Liver (tissue), 9 donors: ENCODE results near the gene KRTAP10-5. TPM values are rescaled to one million over a fixed set of nuclear protein-coding genes. Genes with fewer than 3 reads are reported as not detected.

Experiments
- DNase-seq: peaks from one replicate; pipeline ENCODE4 v3.0.0-alpha.2; 2017; ENCODE audit warnings: low spot score
- H3K27ac ChIP-seq, 2 donors: one replicate each; pipeline ENCODE4 v1.7.0; 2013; ENCODE audit warnings: inconsistent platforms in 2 of 2, low read length in 2 of 2, control low read depth in 1 of 2, low read depth in 1 of 2, mild to moderate bottlenecking in 1 of 2
- H3K27me3 ChIP-seq, 4 donors: one replicate each; pipeline versions ENCODE4 v1.6.1 to v1.7.0; 2013; ENCODE audit warnings: low read length in 3 of 4, inconsistent platforms in 1 of 4, mild to moderate bottlenecking in 1 of 4, moderate library complexity in 1 of 4; ENCODE audit not compliant: control insufficient read depth in 4 of 4, insufficient read depth in 4 of 4
- H3K36me3 ChIP-seq, 4 donors: one replicate each; pipeline versions ENCODE4 v1.6.1 to v1.7.0; 2013; ENCODE audit warnings: low read length in 3 of 4, mild to moderate bottlenecking in 3 of 4, low read depth in 1 of 4, moderate library complexity in 1 of 4; ENCODE audit not compliant: control insufficient read depth in 4 of 4, insufficient read depth in 3 of 4
- H3K4me1 ChIP-seq, 4 donors: one replicate each; pipeline versions ENCODE4 v1.6.1 to v1.7.0; 2013; ENCODE audit warnings: low read length in 3 of 4, mild to moderate bottlenecking in 3 of 4, moderate library complexity in 1 of 4; ENCODE audit not compliant: control insufficient read depth in 4 of 4, insufficient read depth in 4 of 4
- H3K4me3 ChIP-seq, 3 donors: one replicate each; pipeline versions ENCODE4 v1.6.1 to v1.7.0; 2013; ENCODE audit warnings: low read length in 3 of 3, control low read depth in 1 of 3, low read depth in 1 of 3, mild to moderate bottlenecking in 1 of 3
- H3K9ac ChIP-seq, 2 donors: one replicate each; pipeline ENCODE4 v1.7.0; 2013; ENCODE audit warnings: low read length in 2 of 2, mild to moderate bottlenecking in 2 of 2, moderate library complexity in 2 of 2, control low read depth in 1 of 2, low read depth in 1 of 2
- H3K9me3 ChIP-seq, 4 donors: one replicate each; pipeline versions ENCODE4 v1.6.1 to v1.7.0; 2013; ENCODE audit warnings: low read length in 3 of 4; ENCODE audit not compliant: control insufficient read depth in 4 of 4
- ATF3 ChIP-seq: IDR thresholded peaks from 2 replicates; pipeline ENCODE4 v1.6.1; 2016; ENCODE audit warnings: antibody characterized with exemption
- CTCF ChIP-seq: fragments of 150-350 bp; IDR thresholded peaks from 2 replicates; pipeline ENCODE4 v1.5.1; 2017; ENCODE audit warnings: improper control_type of control experiment, low read depth, low read length; ENCODE audit not compliant: missing input control
- EGR1 ChIP-seq, 2 donors: IDR thresholded peaks; 2 replicates each; pipeline ENCODE4 v1.6.1; 2016 to 2018; ENCODE audit warnings: antibody characterized with exemption in 2 of 2, low read depth in 2 of 2
- FOXA1 ChIP-seq: IDR thresholded peaks from 2 replicates; pipeline ENCODE4 v1.6.1; 2016; ENCODE audit warnings: antibody characterized with exemption
- FOXA2 ChIP-seq: IDR thresholded peaks from 2 replicates; pipeline ENCODE4 v1.6.1; 2016; ENCODE audit warnings: antibody characterized with exemption
- GABPA ChIP-seq, 2 donors: IDR thresholded peaks in 1 of 2; conservative IDR thresholded peaks in 1 of 2; 2 replicates each; pipeline ENCODE4 v1.6.1; 2016; ENCODE audit warnings: antibody characterized with exemption in 2 of 2, mild to moderate bottlenecking in 1 of 2, moderate library complexity in 1 of 2
- HNF4A ChIP-seq, 2 donors: conservative IDR thresholded peaks; 2 replicates each; pipeline ENCODE4 v1.6.1; 2016; ENCODE audit warnings: antibody characterized with exemption in 2 of 2, mild to moderate bottlenecking in 2 of 2
- HNF4G ChIP-seq: IDR thresholded peaks from 2 replicates; pipeline ENCODE4 v1.6.1; 2016; ENCODE audit warnings: antibody characterized with exemption
- JUND ChIP-seq, 2 donors: IDR thresholded peaks; 2 replicates each; pipeline ENCODE4 v1.6.1; 2016; ENCODE audit warnings: antibody characterized with exemption in 2 of 2
- NR2F2 ChIP-seq: IDR thresholded peaks from 2 replicates; pipeline ENCODE4 v1.6.1; 2016; ENCODE audit warnings: antibody characterized with exemption
- RAD21 ChIP-seq, 2 donors: IDR thresholded peaks; 2 replicates each; pipeline ENCODE4 v1.6.1; 2016; ENCODE audit warnings: antibody characterized with exemption in 2 of 2, mild to moderate bottlenecking in 2 of 2
- RXRA ChIP-seq, 2 donors: IDR thresholded peaks; 2 replicates each; pipeline ENCODE4 v1.6.1; 2017 to 2018; ENCODE audit warnings: antibody characterized with exemption in 2 of 2, mild to moderate bottlenecking in 1 of 2
- SP1 ChIP-seq: IDR thresholded peaks from 2 replicates; pipeline ENCODE4 v1.6.1; 2018; ENCODE audit warnings: antibody characterized with exemption, mild to moderate bottlenecking
- TAF1 ChIP-seq: conservative IDR thresholded peaks from 2 replicates; pipeline ENCODE4 v1.6.1; 2016; ENCODE audit warnings: antibody characterized with exemption, mild to moderate bottlenecking
- YY1 ChIP-seq: IDR thresholded peaks from 2 replicates; pipeline ENCODE4 v1.6.1; 2016; ENCODE audit warnings: antibody characterized with exemption, mild to moderate bottlenecking
- ZBTB33 ChIP-seq: IDR thresholded peaks from 2 replicates; pipeline ENCODE4 v1.6.1; 2016; ENCODE audit warnings: antibody characterized with exemption
- WGBS: extraction: QIAGEN DNeasy Blood & Tissue Kit; methylation state at CpG from one replicate; pipeline ENCODE4 v1.1.7; 2013; 5-methylcytosine and 5-hydroxymethylcytosine counted together
- polyA plus RNA-seq, 2 donors: library from polyadenylated mRNA; stranded (reverse) in 1 of 2; unstranded in 1 of 2; fragments of 200-250 nt in 1 of 2; fragments of >200 nt in 1 of 2; fragmentation: Nextera tagmentation in 1 of 2; extraction: Ambion mirVana in 1 of 2; gene quantifications; one replicate each; pipeline versions ENCODE4 v1.2.1 to v1.2.3, GENCODE V29; 2013 to 2015
- total RNA-seq, 2 donors: library from RNA; depleted of rRNA; stranded (reverse); fragments of >200 nt; gene quantifications; one replicate each; pipeline ENCODE4 v1.2.3, GENCODE V29; 2014
- TF ChIP-seq, protein P1 (sequence below): IDR thresholded peaks from 2 replicates; pipeline ENCODE4 v1.6.1; 2016; ENCODE audit warnings: antibody characterized with exemption, mild to moderate bottlenecking
- TF ChIP-seq, protein P2 (sequence below): IDR thresholded peaks from 2 replicates; pipeline ENCODE4 v1.6.1; 2016; ENCODE audit warnings: antibody characterized with exemption
- donor health status: healthy.
- donor health status: healthy.
- donor health status: healthy.
- donor health status: healthy.
- donor health status: healthy.

KRTAP10-5 gene
- total and polyA plus RNA-seq, 4 donors, result not detected

- Histone ChIP-seq H3K9me3 (no peaks in the 10 kb centered on the region), H3K27me3 (no peaks in the 10 kb centered on the region), H3K9ac (no peak overlapping the region), H3K36me3 (no peaks in the 10 kb centered on the region), H3K27ac (no peak overlapping the region), H3K4me3 (no peak overlapping the region), H3K4me1 (no peaks in the 10 kb centered on the region)
- no peak for DNase-seq
- TF ChIP-seq FOXA2 (no peak), TAF1 (no peak)
- 32% methylated on average over 1 of the region's 1 CpG for WGBS
Observed at GRCh38 chr21:44564886-44565598, 15.4 kb downstream of the KRTAP10-5 start.

GRCh38 chr21:44564099-44564498 is 16.3 kb downstream of the KRTAP10-5 start:
- no peak overlapping the region for H3K27ac ChIP-seq
- no peaks in the 10 kb centered on the region for H3K4me1 ChIP-seq
- H3K9ac ChIP-seq, result no peak overlapping the region
- DNase-seq, result no peak
- no peak overlapping the region for H3K4me3 ChIP-seq
- 97% methylated on average over 1 of the region's 1 CpG for WGBS
- no peaks in the 10 kb centered on the region for H3K36me3 ChIP-seq
- no peaks in the 10 kb centered on the region for H3K9me3 ChIP-seq
- H3K27me3 ChIP-seq, result no peaks in the 10 kb centered on the region
- TF ChIP-seq ATF3 (no peak), CTCF (no peak)

GRCh38 chr21:44558695-44559094 is 21.7 kb downstream of the KRTAP10-5 start, which contains the start of gene KRTAP10-3:
TSS of gene KRTAP10-3 (minus strand) at chr21:44558795. CDS start at chr21:44558715, 80 bp downstream.
- peak; percentile 19 for DNase-seq
- Histone ChIP-seq H3K4me1 (peaks cover 0 to 4% (median 0%) of the 10 kb centered on the region in 4 donors), H3K36me3 (no peaks in the 10 kb centered on the region), H3K27ac (no peak within 1 kb of the TSS), H3K4me3 (no peak within 1 kb of the TSS), H3K9me3 (no peaks in the 10 kb centered on the region), H3K9ac (no peak within 1 kb of the TSS), H3K27me3 (no peaks in the 10 kb centered on the region)
- TF ChIP-seq EGR1 (IDR thresholded peaks at IDR 0.05; ENCODE audit: low read depth in 2 of 2) (no peak), ATF3 (no peak), RAD21 (IDR thresholded peaks at IDR 0.05) (no peak), FOXA1 (no peak), HNF4G (no peak), ZBTB33 (no peak), RXRA (IDR thresholded peaks at IDR 0.05) (no peak), YY1 (no peak), SP1 (no peak), HNF4A (conservative IDR thresholded peaks at IDR 0.05) (no peak), GABPA (IDR thresholded peaks at IDR 0.05 in 1 of 2, conservative IDR thresholded peaks at IDR 0.05 in 1 of 2) (no peak), JUND (IDR thresholded peaks at IDR 0.05) (no peak), NR2F2 (no peak)
- TF ChIP-seq, protein P1, sequence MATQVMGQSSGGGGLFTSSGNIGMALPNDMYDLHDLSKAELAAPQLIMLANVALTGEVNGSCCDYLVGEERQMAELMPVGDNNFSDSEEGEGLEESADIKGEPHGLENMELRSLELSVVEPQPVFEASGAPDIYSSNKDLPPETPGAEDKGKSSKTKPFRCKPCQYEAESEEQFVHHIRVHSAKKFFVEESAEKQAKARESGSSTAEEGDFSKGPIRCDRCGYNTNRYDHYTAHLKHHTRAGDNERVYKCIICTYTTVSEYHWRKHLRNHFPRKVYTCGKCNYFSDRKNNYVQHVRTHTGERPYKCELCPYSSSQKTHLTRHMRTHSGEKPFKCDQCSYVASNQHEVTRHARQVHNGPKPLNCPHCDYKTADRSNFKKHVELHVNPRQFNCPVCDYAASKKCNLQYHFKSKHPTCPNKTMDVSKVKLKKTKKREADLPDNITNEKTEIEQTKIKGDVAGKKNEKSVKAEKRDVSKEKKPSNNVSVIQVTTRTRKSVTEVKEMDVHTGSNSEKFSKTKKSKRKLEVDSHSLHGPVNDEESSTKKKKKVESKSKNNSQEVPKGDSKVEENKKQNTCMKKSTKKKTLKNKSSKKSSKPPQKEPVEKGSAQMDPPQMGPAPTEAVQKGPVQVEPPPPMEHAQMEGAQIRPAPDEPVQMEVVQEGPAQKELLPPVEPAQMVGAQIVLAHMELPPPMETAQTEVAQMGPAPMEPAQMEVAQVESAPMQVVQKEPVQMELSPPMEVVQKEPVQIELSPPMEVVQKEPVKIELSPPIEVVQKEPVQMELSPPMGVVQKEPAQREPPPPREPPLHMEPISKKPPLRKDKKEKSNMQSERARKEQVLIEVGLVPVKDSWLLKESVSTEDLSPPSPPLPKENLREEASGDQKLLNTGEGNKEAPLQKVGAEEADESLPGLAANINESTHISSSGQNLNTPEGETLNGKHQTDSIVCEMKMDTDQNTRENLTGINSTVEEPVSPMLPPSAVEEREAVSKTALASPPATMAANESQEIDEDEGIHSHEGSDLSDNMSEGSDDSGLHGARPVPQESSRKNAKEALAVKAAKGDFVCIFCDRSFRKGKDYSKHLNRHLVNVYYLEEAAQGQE, result no peak
- TF ChIP-seq, protein P2, sequence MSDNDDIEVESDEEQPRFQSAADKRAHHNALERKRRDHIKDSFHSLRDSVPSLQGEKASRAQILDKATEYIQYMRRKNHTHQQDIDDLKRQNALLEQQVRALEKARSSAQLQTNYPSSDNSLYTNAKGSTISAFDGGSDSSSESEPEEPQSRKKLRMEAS, result no peak
- 74% methylated on average over 5 of the region's 5 CpGs for WGBS
